ENCODE data around the gene AGR2.

Gene AGR2

GRCh38 chr7:16812542-16813231 is 7.9 kb upstream of the AGR2 start:
- DNase-seq: no peak

DNA sequence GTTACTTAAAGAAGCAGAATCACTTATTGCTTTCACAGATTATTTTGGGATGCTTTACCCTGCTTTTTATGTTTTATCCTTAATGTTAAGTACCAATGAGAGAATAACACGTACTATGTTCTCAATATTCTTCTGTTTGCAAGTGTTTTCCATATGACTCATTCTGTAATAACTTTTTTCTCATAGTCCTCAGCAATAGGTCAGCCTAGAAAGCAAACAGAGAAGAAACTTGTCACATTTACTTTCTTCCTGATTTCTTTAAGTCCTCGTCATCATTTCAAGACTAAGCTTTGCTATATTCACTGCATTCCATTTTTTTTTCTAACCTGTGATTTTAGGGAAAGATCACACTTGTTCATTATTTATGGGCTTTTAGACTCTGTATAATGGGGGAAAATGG is 6.8 kb upstream of the AGR2 start:
- DNase-seq: no peak

DNA sequence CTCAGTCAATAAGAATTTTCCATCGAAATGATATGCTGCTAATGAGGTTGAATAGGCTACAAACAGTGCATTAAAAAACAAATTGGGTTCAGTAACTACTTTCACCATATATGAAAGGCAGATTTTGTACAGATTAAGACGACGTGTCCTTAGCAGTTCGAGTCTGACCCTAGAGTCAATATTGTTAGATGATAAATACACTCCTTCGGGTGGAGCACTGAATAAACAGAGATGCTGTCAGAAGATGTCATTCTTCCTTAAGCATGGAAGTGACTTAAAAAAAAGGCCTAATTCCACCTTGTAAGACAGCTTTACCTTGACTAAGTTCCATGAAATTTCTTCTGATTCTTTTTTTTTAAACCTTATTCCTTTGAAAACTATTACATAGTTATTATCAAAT is 5.8 kb upstream of the AGR2 start:
- DNase-seq: no peak

DNA sequence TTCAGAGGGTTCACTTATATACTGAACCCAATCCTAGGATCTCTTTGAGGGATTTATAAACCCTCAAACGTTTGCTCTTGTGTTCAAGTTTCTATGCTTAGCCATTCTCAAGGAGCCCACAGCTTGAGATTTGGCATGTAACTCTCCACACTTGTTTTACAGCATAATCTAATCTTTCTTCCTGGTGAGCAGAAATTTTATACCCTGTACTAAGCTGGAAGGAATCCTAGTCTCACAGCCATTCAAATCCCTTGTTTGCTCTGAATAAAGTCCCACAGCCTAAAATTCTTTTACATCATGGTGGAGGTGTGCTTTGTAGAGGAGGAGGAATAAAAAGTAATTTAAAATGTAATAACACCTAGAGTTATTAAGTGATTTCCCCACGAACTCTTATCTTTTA is 5.3 kb upstream of the AGR2 start:
- DNase-seq: no peak

- DNase-seq: no peak
Observed at GRCh38 chr7:16805441-16805840, 642 bp upstream of the AGR2 start.

DNA sequence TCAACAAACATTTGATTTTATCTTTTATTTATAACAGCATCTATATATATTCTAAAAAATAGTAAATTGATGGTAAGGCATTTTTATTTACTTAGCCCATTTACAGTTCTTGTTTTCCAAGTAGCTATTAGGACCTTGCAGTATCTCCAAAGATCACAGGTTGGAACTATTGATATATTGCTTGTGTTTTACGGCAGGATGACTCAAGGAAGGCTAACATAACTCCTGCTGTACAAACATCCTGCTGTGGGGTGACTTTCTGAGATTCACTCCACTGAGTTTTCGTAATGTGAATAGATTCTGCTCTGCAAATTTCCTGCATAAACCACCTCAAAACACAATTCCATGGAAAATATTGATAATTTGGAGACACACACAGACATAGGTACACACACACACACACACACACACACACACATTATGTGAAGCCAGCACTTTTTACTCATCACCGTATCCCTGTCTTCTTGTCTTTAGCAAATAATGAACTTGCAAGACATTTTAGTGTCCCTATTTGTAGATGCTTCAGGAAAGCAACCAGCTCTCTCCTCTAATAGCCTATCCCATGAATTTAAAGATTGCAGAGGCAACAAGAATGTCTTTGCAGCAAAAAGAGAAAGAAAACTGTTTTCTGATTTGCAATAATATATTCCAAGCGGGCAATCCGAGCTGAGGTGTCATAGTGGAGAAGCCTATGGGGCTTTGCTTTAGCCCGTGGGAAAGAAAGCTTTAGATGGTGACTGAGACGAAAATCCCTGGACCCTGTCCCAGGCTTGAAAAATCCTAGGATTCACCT is 722 bp downstream of the AGR2 start:
- DNase-seq: no peak

- DNase-seq: no peak
Observed at GRCh38 chr7:16803125-16803524, 1.7 kb downstream of the AGR2 start.

GRCh38 chr7:16801579-16801978 is 3.2 kb downstream of the AGR2 start:
- DNase-seq: no peak

- no peak for DNase-seq
Observed at GRCh38 chr7:16801111-16801542, 3.7 kb downstream of the AGR2 start.

- DNase-seq: no peak
Observed at GRCh38 chr7:16795624-16796023, 9.2 kb downstream of the AGR2 start.

DNA sequence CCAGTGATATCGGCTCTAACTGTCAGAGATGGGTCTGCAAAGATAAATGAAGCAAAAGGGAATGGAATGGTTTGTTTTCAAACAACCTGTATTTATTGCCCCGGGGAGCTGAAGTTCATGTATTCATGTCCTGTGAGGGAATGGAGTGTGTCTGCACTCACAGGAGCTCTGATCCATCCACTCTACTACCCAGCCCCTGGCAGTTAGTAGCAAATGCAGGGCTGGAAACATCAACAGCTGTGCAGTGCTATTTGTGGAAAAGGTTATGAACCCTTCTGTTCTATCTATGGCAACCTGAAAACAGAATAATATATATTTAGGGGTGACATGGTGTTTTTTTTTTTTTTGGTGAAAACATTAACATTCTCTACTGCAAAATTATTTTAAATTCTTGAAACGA is 9.8 kb downstream of the AGR2 start:
- no peak for DNase-seq

DNA sequence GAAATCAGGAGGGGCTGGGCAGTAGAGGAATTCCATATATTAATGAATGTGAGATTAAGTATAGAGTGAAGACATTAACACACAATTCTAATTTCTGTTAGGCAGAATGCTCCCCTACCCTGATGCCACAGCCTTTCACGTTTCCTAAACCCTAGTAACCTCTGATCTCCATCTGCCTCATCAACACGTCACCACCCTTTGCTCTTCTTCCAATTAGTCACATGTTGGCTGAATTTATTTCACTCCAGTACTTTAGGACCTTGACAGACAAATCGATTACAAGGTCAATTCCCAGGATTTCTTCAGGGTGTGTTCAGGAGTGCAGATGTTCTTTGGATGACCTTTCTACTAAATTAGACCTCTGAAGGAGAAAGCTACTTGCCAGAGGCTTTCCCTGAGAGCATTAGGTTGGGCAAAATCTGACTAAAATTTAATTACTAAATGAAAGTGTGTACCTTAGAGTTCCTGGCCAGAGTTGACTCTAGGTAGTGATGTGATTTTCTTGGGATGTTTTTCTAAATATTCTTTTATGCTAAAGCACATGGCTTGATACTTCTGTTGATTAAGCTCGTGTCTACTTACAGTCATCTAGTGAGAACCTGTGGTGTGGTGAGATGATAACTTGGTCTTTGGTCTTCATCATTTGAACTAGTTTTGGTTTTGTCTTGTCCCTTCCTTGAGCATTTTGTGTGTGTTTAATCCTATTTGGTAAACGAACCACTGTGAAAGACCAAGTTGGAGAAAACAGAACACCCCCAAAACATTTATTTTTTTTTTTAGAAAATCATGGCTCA is 12.7 kb downstream of the AGR2 start:
- DNase-seq: no peak

- DNase-seq: no peak
Observed at GRCh38 chr7:16791071-16791470, 13.7 kb downstream of the AGR2 start.

- no peak for DNase-seq
Observed at GRCh38 chr7:16787127-16787526, 17.7 kb downstream of the AGR2 start.

DNA sequence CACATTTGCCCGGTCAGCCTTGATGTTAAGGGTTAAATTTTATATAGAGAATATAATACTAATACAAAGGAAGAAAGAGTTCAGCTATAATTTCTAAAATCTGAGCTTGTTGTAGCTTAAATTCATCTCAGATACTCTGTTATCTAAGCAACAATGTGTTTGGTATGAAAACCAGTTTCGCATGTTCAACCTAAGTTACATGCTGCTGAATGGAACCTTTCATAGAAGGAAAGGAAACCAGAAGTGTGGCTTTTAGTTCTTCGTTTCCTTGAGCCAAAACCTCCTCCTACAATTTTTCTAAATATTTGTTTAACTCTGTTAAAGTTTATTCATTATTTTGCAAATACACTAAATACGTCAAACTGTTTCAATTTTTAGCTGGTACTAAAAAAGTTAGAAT is 18.5 kb downstream of the AGR2 start:
- no peak for DNase-seq

DNA sequence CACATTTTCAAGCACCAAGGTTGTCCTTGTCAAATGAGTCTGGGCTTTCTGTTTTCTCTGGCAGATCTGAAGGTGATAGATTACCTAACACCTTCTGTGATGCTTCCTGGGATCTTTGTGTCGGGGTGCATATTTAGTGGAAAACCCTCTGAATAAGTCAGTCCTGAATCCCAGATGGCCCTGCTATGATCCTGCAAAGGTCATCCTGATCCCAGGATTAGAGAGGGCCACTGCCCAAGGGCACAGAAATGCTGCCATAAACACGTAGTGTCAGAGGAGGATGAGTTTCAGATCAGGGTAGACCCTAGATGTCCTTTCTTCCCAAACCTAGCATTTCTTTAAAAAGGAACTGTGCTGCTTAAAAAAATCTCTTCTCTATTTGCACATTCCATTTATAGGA is 19.0 kb downstream of the AGR2 start:
- no peak for DNase-seq

DNA sequence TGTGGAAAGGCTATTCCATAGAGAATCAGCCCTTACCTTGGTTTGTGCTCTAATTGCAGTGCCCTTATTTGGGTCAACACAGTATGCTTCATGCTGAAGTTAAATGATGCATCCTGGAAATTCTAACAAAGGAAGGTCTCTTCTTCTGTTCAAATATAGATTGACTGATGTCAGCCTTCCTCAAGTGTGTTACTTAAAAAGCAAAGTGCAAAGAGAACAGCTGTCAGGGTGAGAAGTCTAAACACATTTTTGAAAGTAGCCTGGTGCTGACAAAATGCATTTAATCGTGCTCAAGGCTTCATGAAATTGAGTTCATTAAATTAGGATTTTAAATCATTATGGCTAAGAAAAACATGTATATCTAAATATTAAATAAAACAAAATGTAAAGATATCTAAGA is 19.5 kb downstream of the AGR2 start:
- no peak for DNase-seq

- no peak for DNase-seq
Observed at GRCh38 chr7:16780596-16780995, 24.2 kb downstream of the AGR2 start.

DNA sequence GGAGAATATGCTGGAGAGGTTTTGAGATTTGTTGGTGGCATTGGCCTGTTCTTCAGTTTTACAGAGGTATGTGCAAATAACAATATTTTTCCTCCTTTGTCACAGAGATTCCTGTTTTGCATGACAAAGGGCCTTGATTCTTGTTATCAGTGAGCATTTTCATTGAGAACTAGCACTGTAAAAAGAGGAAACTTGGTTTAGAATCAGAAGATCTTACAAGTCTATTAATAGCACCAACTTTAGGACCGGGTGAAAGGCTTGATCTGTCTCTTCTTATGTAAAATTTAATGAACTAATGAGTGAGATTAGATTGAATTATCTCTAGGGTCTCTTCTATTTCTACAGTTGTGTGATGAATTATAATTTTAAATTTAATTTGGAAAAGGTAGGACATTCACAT is 25.7 kb downstream of the AGR2 start:
- no peak for DNase-seq

DNA sequence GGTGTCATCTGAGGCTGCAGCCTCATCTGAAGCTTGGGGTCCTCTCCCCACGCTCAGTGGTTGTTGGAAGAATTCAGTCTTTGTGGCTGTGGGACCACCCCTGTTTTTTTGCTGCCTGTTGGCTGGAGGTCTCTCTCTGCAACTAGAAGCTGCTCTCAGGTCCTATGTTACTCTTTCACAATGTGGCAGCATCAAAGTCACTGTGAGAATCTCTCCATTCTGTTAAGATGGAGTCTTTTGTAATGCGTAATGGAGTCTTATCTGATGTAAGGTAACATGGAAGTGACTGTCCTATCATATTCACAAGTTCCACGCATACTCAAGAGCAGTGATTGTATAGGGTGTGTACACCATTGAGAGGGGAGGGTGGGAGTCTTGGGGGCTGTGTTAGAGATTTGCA is 26.3 kb downstream of the AGR2 start:
- DNase-seq: no peak

GRCh38 chr7:16776053-16776452 is 28.7 kb downstream of the AGR2 start:
- DNase-seq: no peak

GRCh38 chr7:16774986-16775385 is 29.8 kb downstream of the AGR2 start:
- no peak for DNase-seq

DNA sequence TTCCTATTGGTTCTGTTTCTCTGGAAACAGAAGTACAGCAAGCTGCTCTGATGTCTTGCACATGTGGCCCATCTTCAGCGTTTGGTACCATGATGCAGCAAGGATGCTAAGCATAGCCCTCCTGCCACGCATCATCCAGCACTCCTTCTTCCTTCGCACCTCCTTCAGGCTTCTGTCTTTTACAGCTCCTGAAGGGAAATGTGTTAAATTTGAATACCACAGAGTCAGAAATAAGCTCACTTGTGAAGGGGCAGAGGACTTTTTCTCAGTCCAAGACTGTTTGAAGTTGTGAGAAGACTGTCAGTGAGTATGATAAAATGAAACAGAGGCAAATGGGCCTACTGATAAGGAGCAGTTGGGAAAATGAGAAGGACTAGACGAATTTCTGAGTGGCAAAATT is 30.5 kb downstream of the AGR2 start:
- DNase-seq: no peak

GRCh38 chr7:16773884-16774283 is 30.9 kb downstream of the AGR2 start:
- DNase-seq: no peak

All from CD4-positive, alpha-beta T cell treated with Interleukin-12 subunit alpha and Interleukin-12 subunit beta, for 1 hour (primary cell).